Tibial nerve (tissue), 4 donors: ENCODE results near the gene PGBD5. TPM values are rescaled to one million over a fixed set of nuclear protein-coding genes. Genes with fewer than 3 reads are reported as not detected.

Source experiments
- DNase-seq, 2 donors: peaks; one replicate each; pipeline ENCODE4 v3.0.0-alpha.2; 2019; ENCODE audit warnings: low spot score in 2 of 2
- H3K27ac ChIP-seq, 4 donors: fragments of 200-600 bp; sonication (generic) in 3 of 4; one replicate each; pipeline ENCODE4 v1.5.1; 2017 to 2019; ENCODE audit warnings: mild to moderate bottlenecking in 1 of 4
- H3K27me3 ChIP-seq, 2 donors: fragments of 200-600 bp; sonication (generic) in 1 of 2; one replicate each; pipeline versions ENCODE4 v1.5.1 to v1.6.0; 2017 to 2019
- H3K36me3 ChIP-seq, 3 donors: fragments of 200-600 bp; sonication (generic); one replicate each; pipeline ENCODE4 v1.5.1; 2018 to 2019
- H3K4me1 ChIP-seq, 4 donors: fragments of 200-600 bp; sonication (generic) in 3 of 4; one replicate each; pipeline ENCODE4 v1.5.1; 2017 to 2019
- H3K4me3 ChIP-seq, 4 donors: fragments of 200-600 bp; sonication (generic) in 3 of 4; one replicate each; pipeline ENCODE4 v1.5.1; 2017 to 2019; ENCODE audit warnings: mild to moderate bottlenecking in 1 of 4, moderate library complexity in 1 of 4
- H3K9me3 ChIP-seq, 4 donors: fragments of 200-600 bp; sonication (generic) in 3 of 4; one replicate each; pipeline ENCODE4 v1.5.1; 2017 to 2019
- EP300 ChIP-seq, 2 donors: sonication (generic); formaldehyde crosslinking; IDR thresholded peaks; one replicate each; pipeline ENCODE4 v1.6.1; 2017; ENCODE audit warnings: antibody characterized with exemption in 2 of 2, mild to moderate bottlenecking in 1 of 2
- POLR2A ChIP-seq, 2 donors: fragments of 450-650 bp; IDR thresholded peaks; one replicate each; pipeline ENCODE4 v1.6.1; 2017; ENCODE audit warnings: antibody characterized with exemption in 2 of 2, mild to moderate bottlenecking in 2 of 2, moderate library complexity in 2 of 2
- WGBS, 2 donors: methylation state at CpG; one replicate each; pipeline ENCODE4 v1.1.5; 2018; 5-methylcytosine and 5-hydroxymethylcytosine counted together
- total RNA-seq, 4 donors: library from RNA; depleted of rRNA; stranded (reverse); fragments of >200 nt; gene quantifications; one replicate each; pipeline ENCODE4 v1.1.0, GENCODE V29; 2016
- TF ChIP-seq, protein P1 (sequence below), 5 experiments: fragments of 200-600 bp in 3 of 5; fragments of 450-650 bp in 2 of 5; sonication (generic) in 3 of 5; IDR thresholded peaks; one replicate each; pipeline ENCODE4 v1.5.1; 2016 to 2019; ENCODE audit warnings: antibody characterized with exemption in 5 of 5, mild to moderate bottlenecking in 3 of 5, moderate library complexity in 2 of 5

PGBD5 gene
- total RNA-seq, 4 donors from 2014 or later, result 1.4 to 5.1 (median 2.2) TPM

DNA sequence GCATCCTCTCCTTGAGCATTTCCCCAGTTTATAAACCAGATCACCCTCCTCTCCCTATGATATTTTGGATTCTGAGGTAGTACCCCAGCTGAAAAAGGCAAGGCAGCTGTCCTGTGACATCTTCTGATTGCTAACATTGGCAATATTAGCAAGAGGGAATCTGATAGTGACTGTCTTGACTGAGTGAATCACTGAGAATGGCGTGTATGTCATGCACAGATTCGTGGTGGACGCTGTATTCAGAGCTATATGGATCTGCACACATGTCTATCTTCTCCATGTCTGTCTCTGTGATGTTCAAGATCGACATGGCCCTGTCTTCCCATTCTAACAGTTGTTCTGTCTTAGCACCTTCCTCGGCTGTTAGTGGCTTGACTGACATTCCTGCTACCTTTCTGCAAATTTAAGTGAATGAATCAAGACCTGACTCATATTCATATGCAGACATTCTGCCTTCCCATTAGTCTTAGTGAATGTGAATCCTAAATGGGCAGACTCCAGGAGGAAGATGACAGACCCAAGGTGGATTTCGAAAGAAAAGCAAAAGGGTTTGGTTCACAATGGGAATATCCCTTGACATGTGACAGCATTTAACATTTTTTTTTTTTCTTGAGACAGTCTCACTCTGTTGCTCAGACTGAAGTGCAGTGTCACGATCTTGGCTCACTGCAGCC, 97.7 kb downstream of the PGBD5 start:
- Histone ChIP-seq H3K4me1 (no peaks in the 10 kb centered on the region), H3K4me3 (no peak overlapping the region), H3K9me3 (no peaks in the 10 kb centered on the region), H3K27me3 (no peaks in the 10 kb centered on the region), H3K36me3 (no peaks in the 10 kb centered on the region), H3K27ac (no peak overlapping the region)
- 87 to 91% methylated on average over 7 of the region's 7 CpGs for WGBS, 2 donors
- TF ChIP-seq, protein P1, sequence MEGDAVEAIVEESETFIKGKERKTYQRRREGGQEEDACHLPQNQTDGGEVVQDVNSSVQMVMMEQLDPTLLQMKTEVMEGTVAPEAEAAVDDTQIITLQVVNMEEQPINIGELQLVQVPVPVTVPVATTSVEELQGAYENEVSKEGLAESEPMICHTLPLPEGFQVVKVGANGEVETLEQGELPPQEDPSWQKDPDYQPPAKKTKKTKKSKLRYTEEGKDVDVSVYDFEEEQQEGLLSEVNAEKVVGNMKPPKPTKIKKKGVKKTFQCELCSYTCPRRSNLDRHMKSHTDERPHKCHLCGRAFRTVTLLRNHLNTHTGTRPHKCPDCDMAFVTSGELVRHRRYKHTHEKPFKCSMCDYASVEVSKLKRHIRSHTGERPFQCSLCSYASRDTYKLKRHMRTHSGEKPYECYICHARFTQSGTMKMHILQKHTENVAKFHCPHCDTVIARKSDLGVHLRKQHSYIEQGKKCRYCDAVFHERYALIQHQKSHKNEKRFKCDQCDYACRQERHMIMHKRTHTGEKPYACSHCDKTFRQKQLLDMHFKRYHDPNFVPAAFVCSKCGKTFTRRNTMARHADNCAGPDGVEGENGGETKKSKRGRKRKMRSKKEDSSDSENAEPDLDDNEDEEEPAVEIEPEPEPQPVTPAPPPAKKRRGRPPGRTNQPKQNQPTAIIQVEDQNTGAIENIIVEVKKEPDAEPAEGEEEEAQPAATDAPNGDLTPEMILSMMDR (IDR thresholded peaks at IDR 0.05), result no peak
- TF ChIP-seq POLR2A (IDR thresholded peaks at IDR 0.05) (no peak), EP300 (IDR thresholded peaks at IDR 0.05) (no peak)
- no peak for DNase-seq

- Histone ChIP-seq H3K27me3 (no peaks in the 10 kb centered on the region), H3K4me3 (no peak overlapping the region), H3K9me3 (no peaks in the 10 kb centered on the region), H3K4me1 (no peaks in the 10 kb centered on the region), H3K36me3 (no peaks in the 10 kb centered on the region), H3K27ac (no peak overlapping the region)
- TF ChIP-seq EP300 (IDR thresholded peaks at IDR 0.05) (no peak), POLR2A (IDR thresholded peaks at IDR 0.05) (no peak)
- TF ChIP-seq, protein P1 (IDR thresholded peaks at IDR 0.05), result no peak
- DNase-seq, result no peak
- 88 to 89% methylated on average over 9 of the region's 9 CpGs for WGBS, 2 donors
Observed at GRCh38 chr1:230327892-230328284, 98.2 kb downstream of the PGBD5 start.

DNA sequence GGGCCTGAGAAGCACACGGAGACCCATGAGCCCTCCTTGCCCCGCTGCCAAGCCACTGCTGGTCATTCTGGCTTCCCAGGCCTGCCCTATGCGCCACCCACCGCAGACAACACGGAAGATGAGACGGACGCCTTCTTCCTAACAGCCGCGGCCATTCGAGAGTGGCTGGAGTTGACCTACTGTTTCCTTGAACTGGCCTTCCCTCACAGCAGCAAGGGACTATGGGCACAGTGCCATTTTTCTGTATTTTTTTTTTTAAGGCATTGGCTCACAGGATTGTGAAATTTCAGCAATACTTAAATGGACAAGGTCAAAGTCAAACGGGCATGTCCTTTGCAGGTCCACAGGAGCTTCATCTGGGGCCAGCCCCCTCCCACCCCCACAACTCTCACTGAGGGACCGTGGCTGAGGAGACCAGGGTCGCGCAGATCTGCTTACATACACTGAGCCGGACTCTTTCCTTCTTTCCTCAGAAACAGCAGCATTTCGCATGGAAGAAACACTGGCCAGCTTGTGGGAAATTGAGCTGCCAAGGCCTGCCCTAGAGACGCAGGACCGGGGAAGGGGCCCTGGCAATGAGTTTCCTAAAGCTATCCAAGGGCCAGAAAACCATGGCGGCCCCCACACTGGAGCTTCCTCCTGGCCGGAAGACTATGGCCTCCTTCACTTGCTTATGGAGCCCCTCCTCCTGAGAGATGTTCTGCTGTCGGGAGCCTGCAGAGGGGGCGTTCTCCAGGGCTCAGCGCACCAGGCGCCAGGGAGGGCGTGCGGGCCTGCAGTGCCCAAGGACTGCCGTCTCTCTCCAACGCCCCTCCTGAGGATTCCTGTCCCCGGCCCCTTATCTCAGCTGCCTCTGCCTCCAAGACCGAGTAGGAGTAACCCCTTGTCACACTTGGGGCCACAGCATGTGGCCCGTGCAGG, 98.9 kb downstream of the PGBD5 start:
- Histone ChIP-seq H3K4me1 (no peaks in the 10 kb centered on the region), H3K4me3 (no peak overlapping the region), H3K36me3 (no peaks in the 10 kb centered on the region), H3K27me3 (no peaks in the 10 kb centered on the region), H3K9me3 (no peaks in the 10 kb centered on the region), H3K27ac (no peak overlapping the region)
- DNase-seq, result no peak
- no peak for TF ChIP-seq POLR2A (IDR thresholded peaks at IDR 0.05)
- WGBS, 2 donors, result 67 to 74% methylated on average over 29 to 31 of the region's 31 CpGs

DNA sequence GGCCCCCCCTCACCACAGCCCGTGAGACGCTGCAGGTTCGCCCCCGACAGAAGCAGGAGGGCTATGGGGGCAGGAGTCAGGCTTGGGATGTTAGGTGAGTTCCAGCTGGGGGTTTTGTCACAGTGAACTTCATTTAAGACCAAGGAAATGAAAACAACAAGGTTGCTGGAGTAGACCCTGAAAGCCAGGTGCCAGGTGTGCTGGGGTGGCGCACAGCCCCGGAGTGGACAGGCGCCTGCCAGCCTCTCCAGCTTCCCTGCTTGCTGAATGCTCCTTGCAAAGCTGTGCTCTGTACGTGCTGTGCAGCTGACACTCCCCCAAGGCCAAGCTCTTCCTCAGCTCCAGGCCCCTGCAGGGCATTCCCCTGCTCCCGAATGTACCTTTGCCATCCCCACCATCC, 102.4 kb downstream of the PGBD5 start:
- no peaks in the 10 kb centered on the region for H3K9me3 ChIP-seq
- no peaks in the 10 kb centered on the region for H3K36me3 ChIP-seq
- H3K27ac ChIP-seq, result no peak overlapping the region
- 91 to 93% methylated on average over 9 of the region's 9 CpGs for WGBS, 2 donors
- no peak overlapping the region for H3K4me3 ChIP-seq
- DNase-seq, result no peak
- TF ChIP-seq, protein P1 (IDR thresholded peaks at IDR 0.05), result no peak
- TF ChIP-seq EP300 (IDR thresholded peaks at IDR 0.05) (no peak), POLR2A (IDR thresholded peaks at IDR 0.05) (no peak)
- no peaks in the 10 kb centered on the region for H3K27me3 ChIP-seq
- H3K4me1 ChIP-seq, result no peaks in the 10 kb centered on the region

DNA sequence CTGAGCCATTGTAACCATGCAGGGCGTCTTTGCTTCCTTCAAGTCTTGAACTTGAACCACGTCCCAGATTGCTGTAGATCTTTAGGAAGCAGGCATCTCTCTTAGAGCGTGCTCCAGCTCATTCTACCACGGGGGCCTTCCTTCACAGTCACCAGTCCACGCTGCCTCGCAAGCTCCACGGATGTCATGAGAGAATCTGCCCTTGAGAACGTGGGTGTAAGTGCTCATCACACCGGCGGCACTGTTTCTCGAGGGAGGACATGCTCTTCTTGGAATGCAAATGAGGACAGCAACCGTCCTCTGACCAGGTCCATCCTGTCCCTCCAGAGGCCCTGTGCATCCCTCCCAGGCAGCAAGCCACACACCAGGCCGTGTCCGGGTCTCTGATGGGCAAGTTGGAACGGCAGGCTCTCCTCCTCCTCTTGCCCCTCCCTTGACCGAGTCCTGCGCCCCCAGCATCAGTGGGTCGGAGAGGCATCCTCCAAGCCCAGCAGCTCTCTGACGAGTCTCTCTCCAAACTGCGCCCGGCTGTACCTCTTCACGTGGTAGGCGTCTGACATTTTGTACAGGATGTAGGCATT, 103.1 kb downstream of the PGBD5 start:
- H3K27ac ChIP-seq, result no peak overlapping the region
- no peak overlapping the region for H3K4me3 ChIP-seq
- TF ChIP-seq EP300 (IDR thresholded peaks at IDR 0.05) (no peak), POLR2A (IDR thresholded peaks at IDR 0.05) (no peak)
- TF ChIP-seq, protein P1 (IDR thresholded peaks at IDR 0.05), result no peak
- H3K4me1 ChIP-seq, result no peaks in the 10 kb centered on the region
- H3K9me3 ChIP-seq, result no peaks in the 10 kb centered on the region
- DNase-seq, result no peak
- H3K27me3 ChIP-seq, result no peaks in the 10 kb centered on the region
- WGBS, 2 donors, result 90% methylated on average over 23 of the region's 23 CpGs
- no peaks in the 10 kb centered on the region for H3K36me3 ChIP-seq
